ENCODE measurements around the gene FBXO41.
"Not testable (repeated sequence)": the region's sequence is repeated elsewhere in the genome, so short reads cannot be mapped to it uniquely, and the experiment has no call there.

The FBXO41 gene

DNA sequence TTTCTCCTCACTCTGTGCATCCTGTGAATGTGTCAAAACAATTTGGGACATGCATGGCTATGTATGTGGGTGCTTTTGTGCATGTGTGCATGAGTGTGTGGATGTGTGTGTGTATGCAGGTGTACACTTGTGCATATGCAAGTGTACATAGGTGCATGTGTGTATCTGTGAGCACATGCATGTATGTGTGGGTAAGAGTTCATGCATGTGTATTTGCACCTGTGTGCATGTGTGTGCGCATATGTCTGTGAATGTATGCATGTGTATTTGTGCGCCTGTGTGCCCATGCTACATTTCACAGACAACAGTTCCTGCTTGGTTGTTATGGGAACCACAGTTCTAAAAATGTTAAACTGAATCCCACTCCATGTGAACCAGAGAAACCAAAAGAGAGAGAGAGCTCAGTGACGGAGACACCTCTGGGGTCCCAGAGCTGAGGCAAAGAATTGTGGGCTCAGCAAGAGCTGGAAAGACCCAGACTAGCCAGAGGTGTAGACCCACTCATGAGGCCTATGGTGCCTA is 1.9 kb upstream of the FBXO41 start:
- no peak for FAIRE-seq

DNA sequence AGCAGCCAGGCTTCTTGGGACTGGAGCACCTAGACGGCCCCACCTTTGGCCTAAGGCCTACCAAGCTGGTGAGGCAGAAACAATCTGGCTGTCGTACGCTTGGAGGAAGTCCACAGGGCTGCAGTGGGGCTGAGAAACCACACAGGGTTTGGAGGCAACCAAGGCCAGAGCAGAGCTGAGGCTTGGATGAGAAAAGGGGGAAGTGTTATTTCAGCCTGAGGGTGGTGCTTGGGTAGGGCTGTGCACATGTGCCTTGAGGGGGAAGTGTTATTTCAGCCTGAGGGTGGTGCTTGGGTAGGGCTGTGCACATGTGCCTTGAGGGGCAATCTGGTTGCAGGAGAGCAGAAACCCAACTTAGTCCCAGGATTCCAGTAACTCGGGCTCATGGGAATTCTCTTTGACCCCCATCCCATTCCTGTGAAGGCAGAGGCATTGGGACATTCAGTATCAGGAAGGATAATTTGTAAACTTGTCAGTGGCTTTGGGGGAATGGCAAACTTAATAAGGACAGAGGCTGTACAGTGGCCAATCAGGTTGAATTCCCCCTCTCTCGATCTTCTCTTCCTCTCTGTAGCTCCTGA is 971 bp upstream of the FBXO41 start:
- FAIRE-seq, result no peak

DNA sequence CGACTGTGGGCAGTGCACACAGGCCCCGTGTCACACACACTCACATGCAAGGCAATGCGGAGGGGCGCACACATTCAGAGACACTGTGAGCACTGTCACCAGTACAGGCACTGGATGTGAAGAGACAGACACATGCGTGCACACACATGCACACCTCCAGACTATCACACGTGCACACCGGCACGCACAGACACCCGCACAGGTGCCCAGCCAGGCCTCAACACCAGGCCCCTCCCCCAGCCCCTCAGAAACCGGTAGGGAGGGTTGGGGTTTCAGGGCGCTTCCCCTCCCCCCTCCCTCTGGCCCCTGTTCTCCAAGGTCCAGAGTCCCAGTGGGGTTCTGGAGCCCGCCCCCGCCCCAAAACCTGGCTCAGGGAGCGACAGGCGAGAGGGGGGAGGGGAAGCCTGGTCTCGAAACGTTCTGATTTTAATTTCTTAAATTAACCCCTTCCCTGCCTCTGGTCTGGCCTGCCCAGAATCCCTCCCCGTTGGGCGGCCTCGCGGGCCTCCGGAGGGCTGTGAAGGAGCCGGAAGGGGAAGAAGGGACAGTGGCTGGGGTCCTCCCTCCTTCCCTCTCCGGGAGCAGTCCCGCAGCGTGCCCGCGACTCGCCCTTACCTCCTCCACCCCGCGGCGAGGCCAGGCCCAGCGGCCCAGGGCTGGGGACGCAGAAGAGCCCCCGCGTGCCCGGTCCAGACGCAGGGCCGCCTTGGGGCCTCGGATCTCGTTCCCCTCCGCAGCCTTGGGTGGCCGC is 558 bp downstream of the FBXO41 start:
- FAIRE-seq, result no peak

DNA sequence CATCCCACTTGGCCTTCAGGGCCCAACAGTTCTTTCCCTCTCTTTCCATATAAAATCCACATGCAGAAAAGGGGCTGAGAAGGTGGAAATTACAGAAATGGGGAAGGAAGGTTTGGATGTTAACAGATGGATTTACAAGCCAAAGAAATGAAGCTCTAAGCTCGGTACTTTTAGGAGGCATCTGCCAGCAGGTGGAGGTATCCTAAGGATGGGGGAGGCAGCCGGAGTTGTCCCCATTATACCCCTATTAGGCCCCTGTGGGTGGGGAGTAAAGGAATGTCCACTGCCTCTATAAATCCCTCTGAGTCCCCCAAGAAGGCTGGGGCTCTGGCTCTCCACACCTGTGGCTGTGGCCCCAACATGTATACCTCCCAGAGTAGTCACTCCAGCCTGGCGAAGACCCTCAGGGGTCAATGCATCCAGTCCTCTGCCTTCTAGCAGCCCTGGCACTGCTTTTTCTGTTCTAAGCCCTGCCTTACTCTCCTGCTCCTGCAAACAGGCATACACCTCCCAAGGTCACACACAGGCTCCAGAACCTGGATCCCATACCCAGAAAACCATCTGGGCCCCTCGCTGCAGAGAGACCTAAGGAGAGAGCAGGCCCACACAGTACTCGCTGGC is 1.2 kb downstream of the FBXO41 start:
- FAIRE-seq, result no peak

DNA sequence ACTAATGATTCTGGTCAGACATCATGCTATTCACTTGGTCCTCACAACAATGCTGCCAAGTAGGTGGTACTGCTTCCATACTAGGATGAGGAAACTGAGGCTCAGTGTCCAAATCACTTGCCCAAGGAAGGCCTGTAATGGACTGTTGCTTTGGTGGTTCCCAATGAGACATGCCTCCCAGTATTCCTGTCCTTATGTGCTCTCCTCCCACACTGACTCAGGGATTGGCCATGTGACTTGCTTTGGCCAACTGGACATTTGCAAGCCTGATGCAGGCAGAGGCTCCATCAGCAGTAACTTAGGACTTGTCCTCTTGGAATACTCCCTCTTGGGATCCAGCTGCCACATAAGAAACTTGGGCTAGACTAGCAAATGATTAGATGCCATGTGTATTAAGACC is 3.0 kb downstream of the FBXO41 start:
- FAIRE-seq, result no peak

DNA sequence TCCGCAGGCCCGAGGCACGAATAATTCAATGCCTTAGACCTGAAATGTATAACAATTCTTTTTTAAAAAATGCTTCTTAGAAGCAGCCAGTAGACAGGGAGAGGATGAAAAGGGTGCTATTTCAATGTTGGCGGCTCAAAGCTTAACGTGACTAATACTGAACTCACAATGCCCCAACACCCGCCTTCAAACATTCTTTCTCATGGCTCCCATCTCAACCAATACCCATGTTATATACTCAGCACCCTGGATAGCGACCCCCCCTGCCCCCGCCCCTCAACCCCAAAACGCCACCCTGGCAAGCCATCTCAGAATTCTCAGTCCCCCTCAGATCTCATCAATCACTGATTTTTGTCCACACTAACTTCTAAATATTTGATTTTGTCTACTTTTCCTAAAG is 4.4 kb downstream of the FBXO41 start:
- no peak for FAIRE-seq

DNA sequence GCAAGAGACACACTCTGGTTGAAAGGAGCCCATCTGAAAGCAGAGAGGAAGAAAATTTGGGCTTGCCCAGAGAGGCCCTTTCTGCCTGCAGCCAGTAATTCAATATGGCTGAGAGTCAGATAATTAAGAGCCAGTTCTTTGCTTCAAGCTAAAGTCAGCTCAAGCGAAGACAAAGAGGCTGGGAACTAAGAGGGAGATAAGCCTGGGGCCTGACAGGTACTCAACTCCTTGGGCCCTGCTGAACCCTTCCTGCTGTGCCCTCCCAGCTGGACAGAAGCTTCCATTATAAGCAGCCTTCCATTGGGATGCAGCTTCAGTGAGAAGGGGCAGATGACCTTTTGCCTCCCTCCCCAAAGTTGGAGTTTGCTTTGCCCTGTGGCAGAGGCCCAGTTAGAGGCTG is 12.0 kb downstream of the FBXO41 start:
- no peak for FAIRE-seq

DNA sequence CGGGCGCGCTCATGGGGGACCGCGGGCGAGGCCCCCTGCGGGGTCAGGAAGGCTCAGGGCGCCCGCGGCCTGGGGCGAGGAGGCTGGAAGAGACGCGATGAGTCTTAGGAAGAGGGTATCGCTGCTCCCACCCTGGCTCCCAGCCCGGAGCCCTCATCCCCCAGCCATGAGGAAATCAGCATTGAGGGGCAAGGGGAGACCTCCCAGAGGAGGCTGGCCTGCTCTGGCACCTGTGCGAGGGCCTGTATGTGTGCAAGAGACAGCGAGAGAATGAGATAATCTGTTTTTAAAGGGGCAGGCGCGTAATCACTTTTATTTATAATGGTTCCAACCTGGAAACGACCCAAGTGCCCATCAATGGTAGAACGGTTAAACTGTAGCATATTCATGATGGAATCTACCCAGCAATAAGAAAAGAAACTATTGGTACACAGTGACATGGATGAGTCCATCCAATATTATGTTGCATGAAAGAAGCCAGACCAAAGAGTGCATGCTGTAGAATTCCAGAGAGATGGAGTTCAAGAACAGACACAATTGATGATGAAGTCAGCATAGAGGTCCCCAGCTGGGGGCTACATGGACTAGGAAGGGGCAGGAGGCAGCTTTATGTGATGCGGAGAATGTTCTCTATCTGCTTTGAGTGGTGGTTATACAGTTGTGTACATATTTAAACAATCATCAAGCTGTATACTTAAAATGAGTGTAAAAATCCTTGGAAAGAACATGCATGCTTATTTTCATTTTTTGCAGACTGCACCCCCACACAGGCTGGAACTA is 14.4 kb downstream of the FBXO41 start:
- FAIRE-seq, result no peak

DNA sequence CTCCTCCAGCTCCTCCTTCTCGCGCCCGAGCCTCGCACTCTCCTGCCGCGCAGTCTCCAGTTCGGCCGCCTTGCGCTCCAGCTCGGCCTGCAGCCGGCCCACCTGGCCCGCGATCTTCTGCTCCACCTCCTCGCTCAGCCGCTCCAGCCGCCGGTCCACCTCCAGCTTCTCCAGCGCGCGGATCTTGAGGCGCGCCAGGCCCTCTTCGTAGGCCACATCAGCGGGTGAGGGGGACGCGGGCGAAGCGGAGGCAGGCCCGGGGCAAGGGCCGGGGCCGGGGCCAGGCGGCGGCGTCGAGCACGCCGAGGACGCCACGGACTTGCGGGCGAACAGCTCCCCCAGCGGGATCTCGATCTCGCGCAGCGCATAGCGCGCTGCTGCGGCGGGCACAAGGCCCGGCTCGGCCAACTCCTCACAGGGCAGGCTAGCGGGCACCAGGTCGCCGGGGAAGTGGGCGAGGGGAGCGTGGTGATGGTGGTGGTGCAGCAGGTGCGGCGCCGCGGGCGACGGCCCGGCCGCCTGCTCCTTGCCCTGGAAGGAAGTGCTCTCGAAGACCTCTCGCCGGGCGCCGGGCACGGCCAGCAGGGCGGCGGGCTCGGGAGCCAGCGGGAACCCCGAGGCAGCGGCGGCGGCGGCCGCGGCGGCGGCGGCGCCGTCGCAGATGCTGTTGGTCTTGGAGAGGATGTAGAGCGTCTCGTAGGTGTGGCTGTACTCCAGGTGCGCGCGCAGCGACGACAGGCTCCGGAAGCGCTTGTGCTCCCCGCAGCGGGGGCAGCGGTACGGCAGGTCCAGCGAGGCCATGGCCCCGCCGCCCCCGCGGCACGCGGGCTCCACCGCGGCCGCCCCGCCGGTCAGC is 15.2 kb downstream of the FBXO41 start:
- no peak for FAIRE-seq

DNA sequence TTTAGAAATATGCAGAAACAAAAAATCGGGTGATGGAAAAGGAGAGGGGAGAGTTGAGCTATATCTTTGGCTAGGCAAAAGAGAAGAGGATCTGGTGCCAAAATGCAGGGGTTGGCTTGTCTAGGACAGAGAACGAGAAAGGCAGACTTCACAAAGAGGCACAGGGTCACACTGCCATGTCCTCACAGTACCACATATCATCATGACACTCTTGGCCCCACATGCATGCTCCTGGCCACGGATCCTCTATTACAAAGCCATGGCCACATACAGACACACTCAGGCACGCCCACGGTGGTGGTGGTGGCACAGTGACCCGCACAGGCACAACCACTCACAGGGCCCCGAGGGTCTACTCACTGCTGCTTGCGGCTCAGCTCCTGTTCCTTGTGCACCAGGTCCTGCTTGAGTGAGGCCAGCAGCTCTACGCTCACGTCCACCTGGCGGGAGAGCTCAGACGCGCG is 15.9 kb downstream of the FBXO41 start:
- no peak for FAIRE-seq

DNA sequence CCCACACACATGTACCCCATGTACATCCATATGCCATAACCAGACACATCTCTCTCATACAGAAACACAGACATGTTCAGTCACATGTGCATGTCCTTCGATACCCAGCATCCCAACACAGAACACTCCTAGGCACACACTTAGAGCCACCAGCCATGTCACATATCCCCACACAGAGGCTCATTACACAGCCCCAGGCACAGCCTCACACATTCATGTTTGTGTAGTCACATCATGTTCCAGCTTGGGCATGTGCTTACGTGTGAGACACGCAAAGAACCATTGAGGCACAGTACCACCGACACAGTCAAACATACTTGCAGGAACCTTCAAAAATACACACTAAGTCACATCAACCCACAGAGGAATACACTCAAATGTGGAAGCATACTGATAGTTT is 17.3 kb downstream of the FBXO41 start:
- no peak for FAIRE-seq

DNA sequence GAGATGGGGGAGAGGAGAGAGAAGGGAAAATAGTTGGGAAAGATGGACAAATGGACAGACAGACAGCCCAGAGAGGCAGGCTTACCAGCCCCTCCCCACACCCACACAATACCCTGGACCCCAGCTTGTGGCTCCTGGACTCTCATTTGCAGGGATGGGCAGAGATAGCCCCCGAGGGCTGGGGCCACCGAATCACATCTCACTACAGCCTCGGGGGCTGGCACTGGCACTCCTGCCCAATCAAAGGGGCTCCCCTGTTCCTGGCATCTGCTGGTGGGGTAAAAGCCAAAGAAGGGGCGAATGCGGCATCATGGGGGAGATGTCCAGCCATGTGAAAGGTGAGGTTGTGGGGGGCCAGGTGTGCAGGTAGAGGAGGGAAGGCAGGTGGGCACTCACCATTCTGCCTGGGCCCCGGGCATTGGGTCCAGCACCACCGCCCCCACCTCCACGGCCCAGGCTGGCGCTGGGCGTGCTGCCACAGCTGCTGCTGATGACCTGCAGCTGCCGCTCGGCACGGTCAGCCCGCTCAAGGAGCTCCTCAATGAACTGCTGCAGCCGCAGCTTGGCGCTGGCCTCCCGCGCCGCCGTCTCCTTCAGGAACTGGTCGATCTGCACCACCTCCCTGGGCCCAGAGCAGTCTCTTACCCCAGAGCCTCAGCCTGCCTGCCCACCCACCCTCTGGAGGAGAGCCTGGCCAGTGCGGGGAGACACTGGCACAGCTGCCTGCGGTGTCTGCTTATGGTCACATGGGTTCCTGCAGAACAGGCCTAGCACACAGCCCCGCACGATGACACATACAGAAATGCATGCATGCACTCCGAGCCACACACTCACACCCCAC is 18.0 kb downstream of the FBXO41 start:
- FAIRE-seq, result no peak

DNA sequence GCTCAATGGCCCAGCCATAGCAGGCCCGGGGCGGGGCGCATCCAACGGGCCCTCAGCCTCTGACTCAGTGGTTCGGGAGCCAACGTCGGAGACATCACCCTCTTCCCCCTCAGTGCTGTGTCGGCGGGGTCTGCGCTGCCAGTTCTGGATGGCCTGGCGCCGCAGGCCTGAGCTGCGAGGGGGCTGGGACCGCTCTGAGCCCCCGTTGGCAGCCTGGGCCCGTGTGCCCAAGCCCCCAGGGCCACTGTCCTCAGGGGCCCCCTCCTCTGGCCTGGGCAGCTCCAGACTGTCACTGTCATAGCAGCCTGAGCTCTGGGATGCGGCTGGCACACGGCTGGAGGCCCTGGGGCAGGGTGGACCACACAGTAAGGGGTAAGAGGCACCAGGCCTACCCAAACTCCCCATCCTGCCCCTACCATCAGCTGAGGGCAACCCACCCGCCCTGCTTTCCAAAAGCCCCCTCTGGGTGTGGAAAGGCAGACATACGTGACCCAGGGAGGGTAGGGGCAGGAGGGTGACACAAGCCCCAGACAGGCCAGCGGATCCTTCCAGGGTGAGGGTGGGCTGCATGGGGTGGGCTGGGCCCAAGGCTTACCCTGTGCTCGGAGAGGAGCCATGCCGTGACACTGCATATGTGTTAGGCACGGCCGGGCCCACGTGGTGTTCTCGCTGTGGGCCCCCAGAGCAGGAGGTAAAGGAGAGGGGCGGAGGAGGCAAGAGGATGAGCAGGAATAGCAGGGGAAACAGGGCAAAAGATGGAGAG is 18.8 kb downstream of the FBXO41 start:
- FAIRE-seq, result no peak

DNA sequence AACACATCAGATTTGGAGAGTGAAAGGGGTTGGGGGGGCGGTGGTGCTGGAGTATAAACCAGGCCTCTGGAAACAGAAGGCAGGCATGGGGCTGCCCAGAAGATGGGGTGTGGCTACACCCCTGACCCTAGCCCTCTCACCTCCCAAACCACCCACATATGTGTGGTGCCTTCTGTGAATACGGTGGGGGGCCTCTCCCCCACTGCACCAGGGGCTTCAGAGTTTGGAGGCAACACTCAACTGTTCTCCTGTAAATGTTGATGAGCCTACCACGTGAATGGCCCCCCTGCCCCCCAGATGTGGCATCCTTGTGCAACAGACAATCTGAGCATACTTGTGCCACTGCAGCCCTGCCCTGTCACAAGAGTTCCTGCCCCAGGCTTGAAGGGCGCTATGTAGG is 19.5 kb downstream of the FBXO41 start:
- FAIRE-seq, result no peak

DNA sequence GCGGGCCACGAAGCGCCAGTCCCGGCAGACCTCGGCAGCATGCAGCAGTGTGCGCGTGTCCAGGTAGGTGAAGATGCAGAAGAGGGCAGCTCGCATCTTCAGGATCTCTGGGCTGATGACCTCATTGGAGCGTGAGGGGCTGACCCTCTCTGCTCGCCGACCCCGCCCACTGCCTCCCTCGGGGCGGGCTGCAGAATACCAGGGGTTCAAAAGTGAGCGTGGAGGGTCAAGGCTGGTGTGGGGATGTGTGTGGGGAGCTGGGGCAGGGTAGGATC is 20.0 kb downstream of the FBXO41 start:
- no peak for FAIRE-seq

DNA sequence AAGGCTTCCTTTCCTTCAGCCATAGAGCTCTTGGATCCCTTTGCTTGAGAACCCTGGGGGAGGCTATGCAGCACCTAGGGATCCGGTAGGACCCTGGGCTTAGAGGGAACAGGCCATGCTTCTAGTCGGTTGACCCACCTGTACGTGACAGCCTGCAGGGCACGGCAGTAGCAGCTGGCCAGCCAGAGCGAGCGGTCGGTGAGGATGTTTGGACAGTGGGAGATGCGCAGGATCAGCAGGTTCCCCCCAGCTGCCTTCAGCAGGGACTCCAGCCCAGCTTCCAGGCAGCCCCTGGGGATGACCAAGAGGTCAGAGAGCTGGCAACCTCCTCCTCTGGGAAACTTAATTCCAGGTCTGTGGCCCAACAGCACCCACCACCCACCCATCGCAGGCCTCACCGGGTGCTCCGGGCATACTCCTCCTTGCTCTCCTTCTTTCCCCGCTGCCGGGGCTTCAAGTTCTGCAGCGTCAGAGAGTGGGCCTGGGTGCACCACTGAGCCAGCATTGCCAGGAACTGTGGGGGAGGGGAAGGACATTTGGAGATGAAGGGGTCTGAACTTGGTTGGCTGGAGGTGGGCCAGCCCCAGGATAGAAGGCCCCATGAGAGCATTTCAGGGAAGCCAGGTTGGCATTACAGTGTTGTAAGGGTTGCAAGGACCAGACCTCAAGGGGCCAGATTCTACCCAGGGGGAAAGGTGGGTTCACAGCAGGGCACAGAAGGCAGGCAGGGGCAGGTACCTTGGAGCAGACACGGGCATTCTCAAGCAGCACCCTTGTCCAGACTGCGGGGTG is 20.5 kb downstream of the FBXO41 start:
- no peak for FAIRE-seq

DNA sequence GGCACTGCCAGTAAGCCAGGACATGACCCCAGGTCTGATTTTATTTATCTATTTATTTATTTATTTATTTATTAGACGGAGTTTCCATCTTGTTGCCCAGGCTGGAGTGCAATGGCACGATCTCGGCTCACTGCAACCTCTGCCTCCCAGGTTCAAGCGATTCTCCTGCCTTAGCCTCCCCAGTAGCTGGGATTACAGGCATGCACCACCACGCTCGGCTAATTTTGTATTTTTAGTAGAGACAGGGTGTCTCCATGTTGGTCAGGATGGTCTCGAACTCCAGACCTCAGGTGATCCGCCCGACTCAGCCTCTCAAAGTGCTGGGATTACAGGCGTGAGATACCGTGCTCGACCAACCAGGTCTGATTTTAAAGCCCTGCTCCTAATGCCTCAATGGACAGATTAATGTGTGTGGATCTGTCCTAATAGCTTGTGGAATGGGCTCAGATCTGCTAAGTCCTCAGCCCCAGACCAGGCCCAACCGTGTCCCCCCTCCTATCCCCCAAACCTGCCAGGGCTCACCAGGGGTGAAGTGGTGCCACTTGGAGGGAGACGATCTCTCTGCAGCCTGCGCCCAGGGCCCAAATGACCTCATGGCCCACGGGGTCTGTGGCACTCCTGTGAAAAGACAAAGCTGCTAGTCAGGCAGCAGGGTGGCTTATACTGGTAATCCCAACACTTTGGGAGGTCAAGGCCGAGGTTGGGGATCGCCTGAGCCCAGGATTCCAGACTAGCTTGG is 21.4 kb downstream of the FBXO41 start:
- FAIRE-seq, result not testable (repeated sequence)

DNA sequence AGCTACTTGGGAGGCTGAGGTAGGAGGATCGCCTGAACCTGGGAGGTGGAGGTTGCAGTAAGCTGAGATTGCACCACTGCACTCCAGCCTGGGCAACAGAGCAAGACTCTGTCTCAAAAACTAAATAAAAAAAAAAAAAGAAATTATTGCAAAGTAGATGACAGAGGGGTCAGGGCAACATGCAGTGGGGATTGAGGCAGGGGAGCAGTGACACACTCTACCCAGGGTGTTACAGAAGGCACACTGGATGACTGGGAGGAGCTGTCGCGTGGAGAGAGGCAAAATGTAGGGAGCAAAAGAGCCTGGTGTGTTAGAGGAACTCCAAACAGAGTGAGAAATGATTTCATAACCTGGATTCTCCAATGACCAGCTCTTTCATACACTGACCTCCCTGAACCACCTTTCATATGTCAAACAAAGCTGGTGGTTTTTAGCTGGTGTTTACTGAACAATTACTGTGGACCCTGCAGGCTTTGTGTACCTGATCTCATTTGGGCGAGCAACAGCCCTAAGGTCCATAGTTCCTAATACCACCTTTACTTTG is 22.1 kb downstream of the FBXO41 start:
- no peak for FAIRE-seq

Data from colon (tissue), 2 donors.